HG03095 (cell line): ENCODE data around the gene DDAH1.

Experiments used
- ATAC-seq: cut with Tn5 transposase; IDR thresholded peaks from one replicate; pipeline ENCODE4 v1.9.1; 2021; ENCODE audit warnings: moderate library complexity; ENCODE audit not compliant: unreplicated experiment

Gene DDAH1

GRCh38 chr1:85278853-85279314 lies 186.1 kb downstream of the DDAH1 start:
- peak; percentile 19 for ATAC-seq

- ATAC-seq = no peak
Measured at GRCh38 chr1:85277802-85278201, 187.2 kb downstream of the DDAH1 start.

- ATAC-seq = no peak
Measured at GRCh38 chr1:85276978-85277639, 187.8 kb downstream of the DDAH1 start.

GRCh38 chr1:85276215-85276977 lies 188.6 kb downstream of the DDAH1 start, which contains the start of gene BCL10:
TSS of gene BCL10 (minus strand) at chr1:85276632. CDS start at chr1:85276352, 280 bp downstream.
- ATAC-seq = peak; percentile 96

GRCh38 chr1:85275701-85276214 lies 189.2 kb downstream of the DDAH1 start:
- ATAC-seq = no peak

GRCh38 chr1:85274969-85275453 lies 189.9 kb downstream of the DDAH1 start:
- no peak for ATAC-seq

- ATAC-seq = no peak
Measured at GRCh38 chr1:85273397-85273796, 191.6 kb downstream of the DDAH1 start.

- no peak for ATAC-seq
Measured at GRCh38 chr1:85268801-85269585, 196.0 kb downstream of the DDAH1 start.
